Endothelial cell (in vitro differentiated cells): ENCODE measurements around the gene HOXC11. TPM values are rescaled to one million over a fixed set of nuclear protein-coding genes. Genes with fewer than 3 reads are reported as not detected.

Experiments used
- DNase-seq: peaks from one replicate; pipeline ENCODE4 v3.0.0; 2021; ENCODE audit warnings: low spot score
- H3K27ac Mint-ChIP-seq: one replicate; pipeline ENCODE4 v1.8.0; 2021; ENCODE audit warnings: mixed read lengths, inconsistent platforms; ENCODE audit not compliant: unreplicated experiment
- H3K27me3 Mint-ChIP-seq: one replicate; pipeline ENCODE4 v1.8.0; 2021; ENCODE audit warnings: mild to moderate bottlenecking, moderate library complexity, mixed read lengths, inconsistent platforms; ENCODE audit not compliant: unreplicated experiment
- H3K36me3 Mint-ChIP-seq: one replicate; pipeline ENCODE4 v1.8.0; 2021; ENCODE audit warnings: mild to moderate bottlenecking, low read depth, mixed read lengths, inconsistent platforms; ENCODE audit not compliant: unreplicated experiment
- H3K4me1 Mint-ChIP-seq: one replicate; pipeline ENCODE4 v1.8.0; 2021; ENCODE audit warnings: mild to moderate bottlenecking, mixed read lengths, inconsistent platforms; ENCODE audit not compliant: unreplicated experiment
- H3K4me3 Mint-ChIP-seq: one replicate; pipeline ENCODE4 v1.8.0; 2021; ENCODE audit warnings: mild to moderate bottlenecking, mixed read lengths, inconsistent platforms; ENCODE audit not compliant: unreplicated experiment
- H3K9me3 Mint-ChIP-seq: one replicate; pipeline ENCODE4 v1.8.0; 2021; ENCODE audit warnings: mixed read lengths, inconsistent platforms; ENCODE audit not compliant: unreplicated experiment
- CTCF ChIP-seq: fragments of 200-600 bp; sonication (generic); IDR thresholded peaks from one replicate; pipeline ENCODE4 v1.5.0; 2021; ENCODE audit warnings: antibody characterized with exemption; ENCODE audit not compliant: unreplicated experiment
- total RNA-seq: library from RNA; stranded (reverse); fragmentation: NEBNext Ultra II Directional; extraction: Animal tissue kit (Norgen Biotek cat#: 25700); gene quantifications from one replicate; pipeline ENCODE4 v1.2.1, GENCODE V29; 2021; ENCODE audit not compliant: unreplicated experiment

HOXC11 gene
- total RNA-seq, 1 donor from 2014 or later = 0.38 TPM

DNA sequence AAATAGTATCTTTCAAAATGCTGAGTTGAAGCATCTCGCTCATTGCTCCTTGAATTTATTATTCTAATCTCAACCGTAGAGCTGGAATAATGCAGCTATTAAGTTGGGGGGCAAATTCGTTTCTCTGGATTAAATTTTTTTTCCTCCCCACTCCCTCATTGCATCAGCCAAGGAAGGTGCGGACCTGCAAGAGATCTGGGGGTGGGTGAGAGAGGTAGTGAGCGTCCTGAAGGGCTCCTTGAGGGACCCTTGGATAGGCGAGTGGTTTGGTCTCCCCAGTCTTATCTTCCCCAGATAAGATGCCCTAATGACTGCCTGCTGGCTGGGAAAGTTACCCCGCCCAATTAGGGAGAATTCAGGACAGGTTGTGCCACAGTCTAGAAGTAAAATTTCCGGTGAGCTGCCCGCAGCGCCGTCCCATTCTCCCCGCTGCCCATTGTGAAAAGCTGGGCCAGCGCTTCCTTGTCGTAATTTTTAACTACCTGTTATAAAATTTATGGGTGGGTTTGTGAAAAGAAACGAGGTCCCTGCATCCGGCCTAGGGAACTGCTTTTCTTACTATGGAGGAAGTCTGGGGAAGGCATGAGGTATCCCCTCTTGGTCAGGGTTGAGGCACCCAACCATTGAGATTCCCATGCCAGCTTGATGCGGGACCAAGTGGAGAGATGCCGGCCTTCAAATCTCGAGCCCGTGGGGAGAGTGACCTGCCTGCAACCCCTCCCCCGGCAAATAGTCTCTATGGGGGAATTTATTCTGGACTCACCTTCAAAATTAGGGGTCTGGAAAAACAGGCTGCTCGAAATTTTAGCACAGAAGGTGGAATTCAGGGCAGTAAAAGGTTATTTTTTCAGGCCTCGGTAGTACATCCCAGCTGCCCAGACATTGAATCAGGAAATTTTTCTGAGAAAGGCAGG is 42.3 kb downstream of the HOXC11 start:
- no peak overlapping the region for H3K27ac Mint-ChIP-seq

DNA sequence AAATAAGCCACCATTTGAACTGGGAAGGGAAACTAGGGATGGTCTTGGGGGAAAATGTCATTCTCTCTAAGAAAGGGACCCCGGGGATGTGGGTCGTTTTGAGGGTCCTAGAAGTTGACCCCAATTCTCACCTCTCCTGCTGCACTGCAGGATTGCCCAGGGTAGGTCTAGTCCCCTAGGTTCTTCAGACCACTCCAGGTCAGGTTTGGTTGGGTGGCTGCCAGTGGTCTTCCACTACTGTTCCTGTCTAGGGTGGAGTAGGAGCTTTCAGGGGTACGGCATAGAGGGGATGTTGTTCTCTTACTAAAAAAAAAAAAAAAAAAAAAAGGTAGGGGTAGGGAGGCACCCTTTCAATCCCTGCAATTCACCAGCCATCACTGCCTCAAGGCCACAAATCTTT is 43.1 kb downstream of the HOXC11 start:
- no peak for DNase-seq
- H3K27ac Mint-ChIP-seq = no peak overlapping the region
- no peaks in the 10 kb centered on the region for H3K36me3 Mint-ChIP-seq
- H3K4me3 Mint-ChIP-seq = no peak overlapping the region
- H3K4me1 Mint-ChIP-seq = peaks cover 17% of the 10 kb centered on the region
- TF ChIP-seq CTCF = no peak
- H3K27me3 Mint-ChIP-seq = peaks cover 34% of the 10 kb centered on the region
- H3K9me3 Mint-ChIP-seq = no peaks in the 10 kb centered on the region

More for the DNA sequence above, 42.3 kb downstream of the HOXC11 start:
- Mint-ChIP-seq H3K4me3 (no peak overlapping the region), H3K27me3 (peaks cover 33% of the 10 kb centered on the region), H3K9me3 (no peaks in the 10 kb centered on the region), H3K4me1 (peaks cover 20% of the 10 kb centered on the region), H3K36me3 (no peaks in the 10 kb centered on the region)
- DNase-seq = no peak
- TF ChIP-seq CTCF = no peak

GRCh38 chr12:54016478-54016964 is 43.6 kb downstream of the HOXC11 start:
- no peaks in the 10 kb centered on the region for H3K36me3 Mint-ChIP-seq
- peaks cover 34% of the 10 kb centered on the region for H3K27me3 Mint-ChIP-seq
- H3K27ac Mint-ChIP-seq = no peak overlapping the region
- peaks cover 17% of the 10 kb centered on the region for H3K4me1 Mint-ChIP-seq
- no peak for DNase-seq
- no peaks in the 10 kb centered on the region for H3K9me3 Mint-ChIP-seq
- no peak for TF ChIP-seq CTCF
- no peak overlapping the region for H3K4me3 Mint-ChIP-seq

- no peak for TF ChIP-seq CTCF
- no peak overlapping the region for H3K27ac Mint-ChIP-seq
- peak overlapping the region; percentile 80 for H3K4me3 Mint-ChIP-seq
- H3K36me3 Mint-ChIP-seq = no peaks in the 10 kb centered on the region
- peaks cover 19% of the 10 kb centered on the region for H3K4me1 Mint-ChIP-seq
- no peak for DNase-seq
- H3K9me3 Mint-ChIP-seq = no peaks in the 10 kb centered on the region
- peaks cover 40% of the 10 kb centered on the region for H3K27me3 Mint-ChIP-seq
Observed at GRCh38 chr12:54017027-54017788, 44.3 kb downstream of the HOXC11 start.
